Glomerular endothelial cell (primary cell): ENCODE results near the gene RRAD. TPM values are rescaled to one million over a fixed set of nuclear protein-coding genes. Genes with fewer than 3 reads are reported as not detected.

Experiments used
- DNase-seq: peaks from one replicate; pipeline ENCODE4 v3.0.0-alpha.2; 2011; ENCODE audit warnings: low read depth, low spot score; ENCODE audit errors: extremely low read depth
- total RNA-seq: library from RNA; depleted of rRNA; stranded (reverse); fragments of >200 nt; gene quantifications from 2 replicates; pipeline ENCODE4 v1.2.3, GENCODE V29; 2015

RRAD gene
- total RNA-seq, 1 donor from 2014 or later: 7.2 TPM

DNA sequence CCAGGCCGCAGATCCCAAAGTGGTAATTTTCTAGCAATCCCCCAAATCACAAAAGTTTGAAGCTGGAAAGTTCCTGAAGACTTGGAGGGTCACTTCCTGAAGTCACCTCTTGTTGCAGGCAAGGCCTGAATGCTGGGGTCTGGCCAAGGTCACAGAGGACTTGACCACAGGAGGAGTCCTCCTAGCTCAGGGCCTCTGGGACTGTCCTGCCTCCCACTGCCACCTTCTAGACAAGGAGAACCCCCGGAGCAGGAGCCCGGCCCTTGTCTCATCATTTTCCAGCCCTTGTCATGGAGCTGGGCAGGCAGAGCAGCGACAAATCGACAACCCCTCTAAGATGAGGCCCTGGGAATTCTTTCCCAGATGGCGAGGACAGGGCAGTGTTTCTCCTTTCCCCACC, 7.0 kb downstream of the RRAD start:
- no peak for DNase-seq

DNA sequence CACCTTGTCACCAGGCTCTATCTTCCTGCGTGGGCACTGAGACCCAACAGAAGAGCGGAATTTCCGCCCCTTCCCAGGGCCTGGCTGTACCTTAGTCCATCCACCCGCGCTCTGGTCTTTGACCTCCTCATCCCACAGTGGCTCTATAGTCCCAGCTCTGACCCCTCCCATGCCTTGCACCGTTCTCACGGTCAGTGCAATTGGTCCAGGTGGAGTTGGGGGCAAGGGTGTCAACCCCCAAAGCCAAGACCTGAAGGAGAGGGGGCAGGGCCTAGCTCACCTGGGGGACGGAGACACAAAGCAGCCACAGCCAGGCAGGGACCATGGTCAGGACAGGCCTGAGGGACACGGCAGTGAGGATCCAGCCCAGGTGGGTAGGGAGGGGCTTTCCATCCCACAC, 7.6 kb downstream of the RRAD start:
- DNase-seq: no peak

DNA sequence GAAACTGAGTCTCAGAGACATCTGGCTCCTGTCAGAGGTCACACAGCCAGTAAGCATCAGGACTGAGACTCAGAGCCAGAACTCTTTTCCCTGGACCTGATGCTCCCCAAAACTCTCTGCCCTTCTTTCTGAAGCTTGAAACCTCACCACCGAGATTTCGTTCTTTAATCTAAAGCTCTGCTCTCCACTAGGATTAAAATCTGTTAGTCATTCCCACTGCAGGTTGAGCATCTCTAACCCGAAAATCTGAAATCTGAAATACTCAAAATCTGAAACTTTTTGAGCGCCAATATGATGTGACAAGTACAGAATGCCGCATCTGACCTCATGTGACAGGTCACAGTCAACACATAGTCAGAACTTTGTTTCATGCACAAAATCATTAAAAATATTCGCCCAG, 8.8 kb downstream of the RRAD start:
- DNase-seq: no peak

DNA sequence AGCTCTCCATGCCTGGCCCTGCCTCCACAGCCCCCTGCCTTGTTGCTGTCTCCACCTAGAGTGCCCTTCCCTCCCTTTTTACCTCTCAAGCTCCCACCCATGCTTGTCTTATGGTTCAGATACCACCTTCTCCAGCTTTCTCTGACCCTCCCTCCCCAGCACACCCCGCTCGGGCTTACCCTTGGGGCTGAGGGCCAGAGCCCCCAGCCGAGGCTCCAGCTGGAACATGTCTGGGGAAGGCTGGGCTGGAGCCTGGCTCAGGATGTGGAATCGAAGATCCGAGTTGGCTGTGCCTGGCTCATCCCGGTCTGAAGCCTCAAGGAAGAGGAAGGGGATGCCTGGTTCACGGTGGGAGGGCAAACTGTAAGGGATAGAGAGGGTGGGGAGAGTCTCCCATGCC, 10.3 kb downstream of the RRAD start:
- DNase-seq: no peak

DNA sequence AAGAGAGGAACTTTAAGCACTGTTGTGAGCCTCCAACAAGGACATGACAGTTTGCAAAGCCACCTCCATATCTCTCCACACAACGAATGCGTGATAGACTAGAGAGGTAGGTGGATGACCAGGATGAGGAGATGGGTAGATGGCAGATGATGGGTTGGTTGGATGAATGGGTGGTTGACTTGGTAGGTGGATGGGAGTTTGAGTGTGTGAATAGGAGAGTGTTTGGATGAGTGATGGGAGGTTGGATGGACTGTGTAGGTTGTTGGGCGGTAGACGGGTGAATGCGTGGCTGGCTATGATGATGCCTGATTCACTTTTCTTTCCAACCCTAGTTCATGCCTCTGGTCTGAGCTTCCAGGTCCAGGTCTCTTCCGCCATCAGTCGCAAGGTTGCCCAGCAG, 10.8 kb downstream of the RRAD start:
- DNase-seq: no peak

DNA sequence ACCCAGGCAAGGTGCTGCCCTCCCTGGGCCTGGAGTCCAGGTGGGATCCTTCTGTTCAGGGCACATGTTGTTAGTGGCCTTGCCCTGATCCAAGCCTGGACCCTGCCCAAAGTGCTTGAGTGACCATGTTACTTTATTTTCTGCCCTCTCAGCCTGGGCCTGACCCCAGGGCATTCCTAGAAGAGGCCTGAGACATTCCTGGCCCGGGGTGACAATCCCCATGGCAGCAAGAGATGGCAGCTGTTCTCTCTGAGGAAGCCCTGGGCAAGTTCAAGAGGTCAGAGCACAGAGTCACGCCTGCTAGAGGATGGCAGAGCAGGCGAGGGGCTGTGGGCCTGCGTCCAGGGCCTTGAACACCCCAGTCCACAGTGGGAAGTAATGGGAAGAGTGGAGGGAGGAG, 11.6 kb downstream of the RRAD start:
- no peak for DNase-seq

DNA sequence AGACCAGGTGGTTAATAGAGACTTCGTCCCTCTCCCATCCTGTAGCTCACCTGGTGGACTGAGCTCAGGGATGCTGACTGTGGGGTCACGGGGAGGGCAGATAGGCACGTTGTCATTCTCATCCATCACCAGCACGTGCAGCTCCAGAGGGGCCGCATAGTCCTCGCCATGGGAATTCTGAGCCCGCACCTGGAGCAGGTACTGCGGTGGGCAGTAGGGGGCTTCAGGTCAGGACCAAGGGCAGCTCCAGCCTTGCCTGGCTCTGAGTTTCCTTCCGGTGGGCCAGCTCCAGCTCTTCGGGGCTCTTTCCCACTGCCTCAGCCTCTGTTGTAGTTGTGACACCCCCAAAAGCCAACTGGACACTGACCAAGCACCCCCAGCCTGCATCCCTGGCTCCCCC, 12.3 kb downstream of the RRAD start:
- no peak for DNase-seq

DNA sequence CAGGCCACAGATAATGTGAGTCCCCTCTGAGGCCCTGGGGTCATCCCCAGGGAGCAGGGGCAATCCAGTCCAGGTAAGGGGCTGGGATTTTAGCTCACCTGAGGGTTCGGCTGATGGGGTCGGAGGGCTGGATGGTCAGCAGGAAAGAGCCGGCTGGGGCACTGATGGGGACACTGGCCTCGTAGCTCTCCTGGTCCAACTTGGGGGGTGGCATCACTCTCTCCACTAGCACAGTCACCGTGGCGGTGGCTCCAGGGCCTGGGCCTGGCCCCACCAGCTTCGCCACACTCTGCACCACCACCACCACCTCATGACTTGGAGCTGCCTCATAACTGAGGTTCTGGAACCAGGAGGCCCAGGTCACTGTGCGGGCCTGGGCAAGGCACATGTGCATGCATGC, 13.5 kb downstream of the RRAD start:
- DNase-seq: no peak

DNA sequence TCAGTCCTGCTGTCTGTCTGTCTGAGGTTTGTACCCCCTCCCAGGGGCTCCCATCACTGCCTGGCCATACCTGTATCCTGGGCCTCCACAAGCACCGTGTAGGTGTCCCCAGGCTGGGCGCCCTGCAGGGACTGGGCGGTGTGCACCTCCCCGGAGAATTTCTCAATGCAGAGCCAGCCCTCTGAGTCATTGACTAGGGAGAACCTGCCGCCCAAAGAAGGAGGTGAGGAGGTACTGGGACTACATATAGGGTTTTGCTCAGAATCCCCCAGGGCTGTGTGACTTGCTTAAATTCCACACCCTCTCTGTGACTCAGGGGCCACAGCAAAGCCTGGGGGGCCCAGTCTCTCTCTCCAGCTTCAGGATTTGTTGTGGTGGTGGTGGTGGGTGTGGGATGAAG, 14.2 kb downstream of the RRAD start:
- no peak for DNase-seq

DNA sequence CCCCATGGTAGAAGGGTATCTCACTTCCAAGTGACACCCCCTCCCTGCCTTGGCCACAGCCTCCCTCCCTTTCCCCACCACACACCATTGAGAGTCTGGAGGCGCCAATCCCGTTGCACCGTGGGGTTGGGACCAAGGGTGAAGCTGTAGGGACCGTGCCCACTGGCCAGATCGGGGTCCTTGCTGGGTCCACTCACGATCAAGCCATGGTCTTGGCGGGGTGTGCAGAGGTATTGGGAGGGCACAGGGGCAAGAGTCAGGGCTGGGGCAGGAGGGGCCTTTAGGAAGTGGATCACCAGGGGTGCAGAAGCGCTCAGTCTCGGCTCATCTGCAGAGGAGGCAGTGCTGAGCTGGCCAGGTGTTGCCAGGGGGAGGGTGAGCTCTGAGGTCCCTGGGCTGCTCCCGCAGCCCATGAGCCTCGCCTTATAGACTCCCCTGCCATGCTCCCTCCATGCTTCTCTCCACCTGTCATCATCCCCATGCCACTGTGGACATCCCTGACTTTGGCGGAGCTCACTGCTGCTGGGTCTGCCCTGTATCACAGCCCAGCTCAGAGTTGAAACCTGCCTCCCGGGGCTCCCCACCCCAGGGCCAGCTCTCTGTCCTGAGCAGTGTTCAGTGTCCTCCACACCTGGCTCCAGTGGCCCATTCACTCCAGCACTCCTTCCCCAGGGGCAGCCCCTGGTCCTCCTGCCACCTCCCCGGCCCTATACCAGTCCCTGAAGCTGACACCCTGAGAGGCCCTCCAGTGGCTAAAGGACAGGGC, 15.0 kb downstream of the RRAD start:
- DNase-seq: no peak

DNA sequence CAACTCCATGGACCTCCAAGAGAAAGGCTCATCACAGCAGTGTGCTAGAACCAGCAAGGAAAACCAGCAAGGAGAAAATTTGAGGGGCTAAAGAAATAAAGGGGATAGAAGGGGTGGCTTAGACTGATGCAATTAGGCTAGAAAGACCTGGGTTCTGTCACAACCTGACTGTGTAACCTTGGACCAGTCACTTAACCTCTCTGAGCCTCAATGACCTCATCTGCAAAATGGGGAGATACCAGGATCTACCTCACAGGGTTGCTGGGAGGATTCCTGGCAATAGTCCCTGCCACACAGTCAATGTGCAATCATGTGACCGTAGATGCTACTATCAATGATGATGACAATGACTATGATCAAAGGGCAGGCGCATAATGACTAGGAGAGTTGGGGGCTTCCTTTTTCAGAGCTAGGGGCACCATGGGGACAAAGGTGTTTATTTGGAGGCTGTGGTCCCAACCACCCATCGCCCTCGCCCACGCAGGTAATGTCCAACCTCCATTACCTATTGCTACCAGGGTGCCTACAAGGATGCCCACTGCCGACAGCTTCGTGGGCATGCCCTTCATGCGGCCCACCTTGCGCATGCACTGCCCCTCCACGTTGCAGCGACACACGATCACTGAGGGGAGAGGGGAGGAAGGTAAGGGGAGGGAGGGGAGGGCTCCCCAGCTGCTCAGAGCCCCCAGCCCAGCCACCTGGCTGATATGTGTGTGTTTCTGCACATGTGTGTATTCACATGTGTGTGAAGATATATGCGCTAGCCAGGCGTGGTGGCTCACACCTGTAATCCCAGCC, 16.4 kb downstream of the RRAD start:
- DNase-seq: no peak

DNA sequence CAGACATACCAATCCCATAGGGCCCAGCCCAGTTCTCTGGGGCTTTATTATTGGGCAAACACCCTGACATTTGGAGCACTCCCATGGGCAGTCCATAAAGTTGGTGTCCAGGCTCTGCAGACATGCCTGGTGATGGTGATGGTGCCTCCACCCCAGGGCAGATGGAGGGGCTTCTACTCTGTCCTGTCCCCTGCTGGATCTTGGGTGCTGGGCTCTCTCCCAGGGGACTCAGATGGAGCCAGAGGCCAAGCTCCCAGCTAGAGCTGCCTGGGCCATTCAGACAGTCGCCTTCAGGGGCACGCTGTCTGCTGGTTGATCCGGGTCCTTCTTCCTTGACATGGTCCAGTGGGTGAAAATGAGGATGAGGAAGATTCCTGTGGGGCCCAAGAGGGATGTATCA, 17.2 kb downstream of the RRAD start:
- no peak for DNase-seq

DNA sequence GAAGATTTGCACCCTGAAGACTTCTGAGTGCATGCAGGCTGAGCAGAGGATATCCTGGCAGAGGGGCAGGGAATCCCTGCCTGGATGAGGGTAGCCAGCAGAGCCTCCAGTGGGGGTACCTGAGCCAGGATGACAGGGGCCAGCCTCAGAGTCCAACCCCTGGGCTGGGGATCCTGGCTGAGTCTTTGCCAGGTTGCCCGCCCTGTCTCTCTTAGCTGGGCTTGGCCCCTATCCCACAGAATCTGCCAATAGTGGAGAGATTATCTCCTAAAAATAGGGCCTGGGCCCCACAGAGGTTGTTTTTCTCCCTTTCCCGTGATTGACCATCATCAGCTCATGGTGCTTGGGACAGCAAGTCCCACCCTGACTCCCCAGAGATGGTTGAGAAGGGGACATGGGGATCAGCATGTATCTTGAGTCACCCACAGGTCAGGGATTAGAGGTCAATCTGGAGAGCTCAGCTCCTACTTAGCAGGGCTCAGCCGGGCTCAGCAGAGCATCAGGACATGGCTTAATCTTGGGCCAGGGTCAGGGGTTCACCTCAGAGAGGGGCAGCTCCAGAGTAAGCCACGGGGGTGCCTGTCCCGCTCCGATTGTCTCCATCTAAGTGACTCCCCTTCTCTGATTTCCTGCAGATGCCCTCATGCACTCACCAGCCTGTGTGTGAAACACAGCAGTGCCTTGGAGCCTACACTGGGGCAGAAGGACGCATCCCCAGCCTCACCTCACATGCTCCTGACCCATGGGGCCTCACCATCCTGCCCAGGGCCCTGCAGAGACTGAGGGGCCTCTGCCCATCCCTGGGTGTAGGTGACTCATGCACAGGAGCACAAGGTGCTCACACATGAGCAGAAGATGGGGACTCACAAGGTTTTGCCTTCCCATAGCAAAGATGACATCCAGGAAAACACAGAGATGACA, 18.2 kb downstream of the RRAD start:
- no peak for DNase-seq

DNA sequence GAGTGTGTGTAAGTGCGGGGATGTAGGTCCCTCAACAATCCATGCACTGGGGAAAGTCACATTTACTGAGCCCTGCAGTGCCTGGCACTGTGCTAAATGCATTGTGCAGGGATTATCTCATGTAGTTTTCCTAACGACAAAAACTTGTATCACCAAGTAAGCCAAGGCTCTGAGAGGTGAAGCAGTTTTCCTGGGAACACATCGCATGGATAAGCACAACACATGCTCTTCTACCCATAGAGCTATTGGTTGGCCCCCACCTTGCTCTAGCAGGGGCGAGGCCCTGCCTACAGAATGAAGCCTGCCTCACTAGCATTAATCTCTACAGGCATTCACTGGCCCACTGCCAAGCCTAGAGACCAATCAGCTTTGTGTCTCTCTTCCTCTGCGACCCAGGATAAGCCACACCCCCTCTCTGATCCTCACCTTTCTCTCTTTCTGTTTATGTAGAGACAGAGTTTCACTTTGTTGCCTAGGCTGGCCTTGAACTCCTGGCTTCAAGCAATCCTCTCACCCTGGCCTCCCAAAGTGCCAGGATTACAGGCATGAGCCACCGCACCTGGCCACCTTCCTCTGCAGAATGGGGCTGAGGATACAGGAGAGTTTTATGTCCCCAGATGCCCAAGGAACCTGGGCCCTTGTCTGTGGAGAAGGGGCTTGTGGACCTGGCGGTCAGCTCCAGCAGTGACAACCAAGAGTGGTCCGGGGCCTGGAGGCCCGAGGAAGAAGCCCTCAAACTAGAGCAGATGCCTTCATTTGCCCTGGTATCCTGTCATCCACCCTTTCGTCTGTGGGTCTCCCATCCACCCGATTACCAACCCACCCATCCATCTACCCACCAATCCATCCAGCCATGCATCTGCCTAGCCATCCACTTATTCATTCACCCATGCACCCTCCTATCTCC, 19.4 kb downstream of the RRAD start:
- no peak for DNase-seq

DNA sequence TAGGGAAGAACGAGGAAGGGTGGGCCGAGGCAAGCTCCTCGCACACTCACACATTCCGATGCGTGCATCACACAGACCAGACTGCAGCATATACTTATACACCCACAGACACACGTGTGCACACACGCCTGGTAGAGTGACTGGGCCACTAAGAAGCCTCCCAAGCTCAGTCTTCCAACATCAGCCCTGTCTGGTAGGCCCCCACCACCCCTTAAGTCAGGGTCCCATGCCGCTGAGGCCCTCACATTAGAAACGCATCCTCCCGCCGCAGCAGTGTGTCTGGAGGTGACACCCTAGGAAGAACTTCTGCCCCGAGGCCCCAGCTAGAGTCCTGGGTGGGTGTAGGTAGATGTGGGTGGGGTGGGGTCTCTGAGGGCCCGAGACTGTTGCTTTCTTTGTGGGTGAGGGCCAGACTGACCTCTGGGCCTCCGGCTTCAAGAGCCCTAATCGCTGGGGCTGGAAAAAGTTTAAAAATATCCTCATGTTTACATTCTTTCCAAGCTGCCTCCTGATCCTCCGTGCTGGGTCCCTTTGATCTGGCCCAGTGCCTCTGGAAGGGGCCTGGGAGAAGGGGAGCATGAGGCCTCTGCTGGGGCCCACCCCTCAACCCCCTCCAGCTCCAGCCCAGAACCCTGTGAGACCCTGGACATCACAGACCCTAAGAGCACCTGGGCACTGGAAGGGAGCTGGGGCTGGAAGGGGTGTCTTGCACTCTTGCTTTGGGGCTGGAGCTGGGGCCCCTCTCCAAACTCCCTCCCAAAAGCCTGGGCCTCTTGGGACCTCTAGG, 20.3 kb downstream of the RRAD start:
- DNase-seq: no peak

DNA sequence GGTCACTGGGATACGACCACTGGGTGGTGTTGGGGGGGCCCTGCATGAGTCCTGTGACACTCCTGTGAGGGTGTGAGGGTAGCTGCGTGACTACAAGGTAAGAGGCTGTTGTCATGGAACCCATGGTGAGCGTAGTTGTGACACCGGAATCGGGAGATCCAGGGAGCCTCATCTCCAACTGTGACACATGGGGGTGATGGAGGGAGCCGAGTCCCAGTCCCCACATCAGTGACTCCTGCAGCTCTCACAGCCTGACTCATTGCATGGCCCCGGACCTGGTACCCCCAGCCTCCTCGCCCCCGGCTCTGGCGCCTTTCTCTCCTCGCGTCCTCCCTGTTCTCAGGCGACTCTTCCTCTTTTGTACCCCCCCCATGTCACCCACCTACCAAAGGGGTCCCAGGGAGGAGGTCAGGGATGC, 20.9 kb downstream of the RRAD start:
- no peak for DNase-seq

DNA sequence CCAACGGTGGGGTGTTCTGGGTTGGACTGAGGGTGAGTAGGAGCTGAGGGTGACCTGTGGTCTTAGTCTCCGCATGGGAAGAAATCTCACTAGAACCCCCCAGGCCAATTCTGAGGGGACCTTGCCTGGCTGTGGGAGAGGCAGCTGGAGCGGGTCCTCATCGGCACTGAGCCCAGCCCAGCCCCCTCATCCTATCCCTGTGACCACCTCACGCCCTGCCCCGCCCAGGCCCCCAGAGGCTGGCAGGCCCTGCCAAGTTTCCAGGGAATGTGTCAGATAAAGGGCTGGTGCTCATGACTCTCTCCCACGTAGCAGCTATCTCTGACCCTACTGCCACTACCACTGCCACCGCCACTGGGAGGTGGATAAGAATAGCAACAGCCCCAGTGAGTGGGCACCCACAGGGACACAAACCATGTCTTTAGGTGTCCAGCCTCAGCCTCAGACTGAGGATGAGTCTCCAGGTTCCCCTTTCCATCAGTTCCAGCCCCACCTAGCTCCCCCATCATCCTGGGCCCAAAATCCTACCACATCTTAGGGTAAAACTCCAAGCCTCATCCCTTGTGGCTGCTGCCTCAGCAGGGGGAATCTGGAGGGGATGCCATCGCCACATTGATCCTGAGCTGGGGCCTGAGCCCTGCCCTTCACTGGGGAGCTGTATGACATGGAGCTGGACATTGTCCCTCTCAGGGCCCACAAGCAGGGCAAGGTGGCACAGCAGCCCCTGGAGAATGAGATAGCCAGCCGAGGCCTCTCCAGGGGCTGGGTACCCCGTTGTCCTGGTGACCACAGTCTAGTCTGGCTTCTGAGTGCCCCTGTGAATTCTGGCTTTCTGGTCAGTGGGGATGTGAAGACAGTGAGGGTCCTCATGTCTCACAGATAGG, 21.5 kb downstream of the RRAD start:
- DNase-seq: no peak
